ENCODE measurements around the gene RIN2. TPM values are rescaled to one million over a fixed set of nuclear protein-coding genes. Genes with fewer than 3 reads are reported as not detected.
"Not testable (repeated sequence)": the region's sequence is repeated elsewhere in the genome, so short reads cannot be mapped to it uniquely, and the experiment has no call there.

RIN2 gene
- total RNA-seq, 2 experiments from 2014 or later, result not detected

DNA sequence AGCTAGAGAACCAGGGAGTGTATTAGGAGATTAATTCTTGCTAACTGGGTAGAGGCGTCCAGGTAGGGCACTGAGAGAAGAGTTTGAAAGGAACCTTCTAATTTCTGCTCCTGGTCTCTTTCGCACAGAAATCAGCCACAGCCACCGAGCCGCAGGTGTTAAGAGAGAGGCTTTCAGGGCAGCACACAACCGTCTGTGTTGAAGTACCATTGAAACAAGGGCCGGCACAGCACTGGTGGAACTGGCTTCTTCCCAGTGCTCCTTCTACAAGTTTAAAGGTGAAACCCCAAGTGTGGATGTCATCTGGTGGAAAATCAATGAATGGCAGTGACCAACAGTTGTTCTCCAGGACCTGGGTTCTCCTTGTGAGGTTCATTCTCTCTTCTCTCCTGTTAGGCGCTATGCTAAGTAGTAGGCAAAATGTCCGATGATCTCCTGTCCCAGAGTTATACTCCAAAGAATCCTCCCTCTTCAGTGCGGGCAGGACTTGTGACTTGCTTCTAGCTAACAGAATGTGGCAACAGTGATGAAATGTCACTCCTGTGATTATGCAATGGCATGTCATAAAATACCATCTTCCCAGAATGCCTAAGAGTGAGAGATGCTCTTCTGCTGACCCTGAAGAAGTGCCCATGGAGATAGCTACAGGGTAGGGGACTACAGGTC, 15.0 kb upstream of the RIN2 start:
- no peaks in the 10 kb centered on the region for H3K4me1 Mint-ChIP-seq (ENCODE audit: low read depth)
- DNase-seq, result no peak
- peaks cover 11% of the 10 kb centered on the region for H3K9me3 Mint-ChIP-seq
- no peak overlapping the region for H3K4me3 Mint-ChIP-seq
- intact Hi-C loops (cut with micrococcal nuclease), result no loop called here
- H3K27me3 Mint-ChIP-seq (ENCODE audit: low read depth), result peaks cover 20% of the 10 kb centered on the region
- CTCF ChIA-PET, result interaction anchor here (0.7 kb wide), 1 partner anchor 193 kb away, joined by 3 read pairs; no protein-coding TSS in a partner anchor
- no peaks in the 10 kb centered on the region for H3K36me3 Mint-ChIP-seq (ENCODE audit: low read depth)
- no peak overlapping the region for H3K27ac Mint-ChIP-seq

DNA sequence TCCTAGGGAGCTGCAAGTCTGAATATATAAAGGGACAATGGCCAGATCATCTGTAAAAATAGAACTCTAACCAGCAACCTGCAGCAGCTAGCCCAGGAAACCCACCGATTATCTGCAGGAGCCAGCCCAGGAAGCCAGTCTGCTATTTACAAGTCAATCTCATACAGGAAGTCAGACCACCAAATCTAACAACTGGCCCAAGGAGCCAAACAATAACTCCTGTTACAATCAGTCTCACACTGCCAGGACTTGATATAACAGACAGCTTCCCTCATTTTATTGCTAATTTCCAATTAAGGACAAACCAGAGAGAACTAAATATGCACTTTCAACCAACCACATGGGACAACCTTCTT, 14.4 kb upstream of the RIN2 start:
- Mint-ChIP-seq H3K9me3 (peaks cover 11% of the 10 kb centered on the region), H3K27ac (no peak overlapping the region), H3K4me3 (no peak overlapping the region), H3K27me3 (ENCODE audit: low read depth) (peaks cover 20% of the 10 kb centered on the region), H3K4me1 (ENCODE audit: low read depth) (no peaks in the 10 kb centered on the region), H3K36me3 (ENCODE audit: low read depth) (no peaks in the 10 kb centered on the region)
- intact Hi-C loops (cut with micrococcal nuclease), result no loop called here
- no peak for DNase-seq
- CTCF ChIA-PET, result interaction anchor here (0.7 kb wide), 1 partner anchor 192 kb away, joined by 3 read pairs; no protein-coding TSS in a partner anchor

DNA sequence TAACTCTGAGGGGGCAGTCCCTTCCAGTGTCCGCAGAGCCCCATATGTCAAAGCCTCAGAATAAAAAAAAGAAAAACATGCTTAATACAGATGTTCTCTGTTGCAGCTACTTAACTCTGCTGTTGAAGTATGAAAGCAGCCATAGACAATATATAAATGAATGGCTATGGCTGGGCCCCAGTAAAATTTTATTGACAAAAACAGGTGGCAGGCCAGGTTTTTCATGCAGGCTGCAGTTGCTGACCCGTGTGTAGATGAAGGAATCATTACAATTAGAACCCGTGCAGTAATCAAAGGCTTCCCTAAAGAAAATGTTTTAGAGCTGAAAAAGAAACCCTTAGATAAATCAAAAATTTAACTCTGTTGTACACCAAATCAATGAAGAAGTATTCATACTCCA, 13.0 kb upstream of the RIN2 start:
- CTCF ChIA-PET, result no interaction called here
- intact Hi-C loops (cut with micrococcal nuclease), result no loop called here
- Mint-ChIP-seq H3K4me3 (no peak overlapping the region), H3K27me3 (ENCODE audit: low read depth) (peaks cover 13% of the 10 kb centered on the region), H3K27ac (no peak overlapping the region), H3K4me1 (ENCODE audit: low read depth) (no peaks in the 10 kb centered on the region), H3K9me3 (peaks cover 11% of the 10 kb centered on the region), H3K36me3 (ENCODE audit: low read depth) (no peaks in the 10 kb centered on the region)
- no peak for DNase-seq

DNA sequence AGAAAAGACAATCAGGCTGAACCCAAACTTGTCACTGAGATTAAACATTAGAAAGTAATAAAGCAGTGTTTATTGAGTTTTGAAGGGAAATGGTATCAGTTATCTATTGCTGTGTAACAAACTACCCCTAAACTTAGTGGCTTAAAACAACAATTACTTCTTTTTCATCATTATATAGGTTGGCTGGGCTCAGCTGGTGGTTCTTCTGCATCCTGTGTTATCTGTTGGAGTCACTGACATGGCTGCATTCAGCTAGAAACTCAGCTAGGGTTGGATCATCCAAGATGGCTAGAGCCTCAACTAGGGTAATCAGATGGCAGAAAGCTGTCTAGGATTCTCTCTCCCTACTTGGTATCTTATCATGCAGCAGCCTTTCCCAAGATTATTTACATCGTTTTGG, 12.5 kb upstream of the RIN2 start:
- peaks cover 11% of the 10 kb centered on the region for H3K9me3 Mint-ChIP-seq
- DNase-seq, result no peak
- H3K4me1 Mint-ChIP-seq (ENCODE audit: low read depth), result no peaks in the 10 kb centered on the region
- peaks cover 12% of the 10 kb centered on the region for H3K27me3 Mint-ChIP-seq (ENCODE audit: low read depth)
- no peaks in the 10 kb centered on the region for H3K36me3 Mint-ChIP-seq (ENCODE audit: low read depth)
- CTCF ChIA-PET, result interaction anchor here (0.6 kb wide), 1 partner anchor 212 kb away, joined by 4 read pairs; no protein-coding TSS in a partner anchor
- no peak overlapping the region for H3K4me3 Mint-ChIP-seq
- H3K27ac Mint-ChIP-seq, result no peak overlapping the region
- intact Hi-C loops (cut with micrococcal nuclease), result no loop called here

DNA sequence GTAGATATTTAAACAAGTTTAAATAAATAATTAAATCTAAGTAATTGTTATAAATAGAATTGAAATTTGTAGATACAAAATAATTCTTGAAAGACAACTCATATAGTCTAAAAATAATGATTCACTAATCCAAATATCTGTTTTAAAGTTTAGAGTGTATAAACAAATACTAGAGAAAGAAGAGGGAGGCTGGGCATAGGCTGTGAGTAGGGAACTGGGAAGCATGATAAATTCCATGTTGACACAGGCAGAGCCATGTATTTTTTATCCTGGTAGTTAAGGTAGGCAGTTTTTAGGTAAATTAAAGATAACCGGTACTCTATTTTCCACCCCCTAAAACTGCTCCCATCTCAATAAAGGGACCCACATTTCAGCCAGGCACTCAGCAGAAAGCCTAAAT, 11.7 kb upstream of the RIN2 start:
- no peak overlapping the region for H3K27ac Mint-ChIP-seq
- DNase-seq, result no peak
- H3K36me3 Mint-ChIP-seq (ENCODE audit: low read depth), result no peaks in the 10 kb centered on the region
- H3K9me3 Mint-ChIP-seq, result peaks cover 11% of the 10 kb centered on the region
- intact Hi-C loops (cut with micrococcal nuclease), result no loop called here
- CTCF ChIA-PET, result no interaction called here
- no peaks in the 10 kb centered on the region for H3K4me1 Mint-ChIP-seq (ENCODE audit: low read depth)
- no peak overlapping the region for H3K4me3 Mint-ChIP-seq
- peaks cover 6% of the 10 kb centered on the region for H3K27me3 Mint-ChIP-seq (ENCODE audit: low read depth)

DNA sequence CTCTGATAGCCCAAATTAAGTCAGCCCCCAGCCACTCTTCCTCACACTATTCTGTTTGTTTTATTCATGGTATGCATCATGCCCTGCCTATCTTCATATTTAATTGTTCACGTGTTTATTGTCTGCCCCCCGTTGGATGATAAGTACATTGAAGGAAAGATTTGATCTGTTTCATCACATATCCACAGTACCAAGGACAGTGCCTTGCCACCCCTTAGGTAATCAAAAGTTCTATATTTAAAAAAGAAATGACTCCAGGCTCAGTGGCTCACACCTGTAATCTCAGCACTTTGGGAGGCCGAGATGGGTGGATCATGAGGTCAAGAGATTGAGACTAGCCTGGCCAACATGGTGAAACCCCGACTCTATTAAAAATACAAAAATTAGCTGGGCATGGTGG, 10.2 kb upstream of the RIN2 start:
- CTCF ChIA-PET, result no interaction called here
- H3K9me3 Mint-ChIP-seq, result peaks cover 11% of the 10 kb centered on the region
- no peak for DNase-seq
- H3K27me3 Mint-ChIP-seq (ENCODE audit: low read depth), result peaks cover 3% of the 10 kb centered on the region
- no peak overlapping the region for H3K4me3 Mint-ChIP-seq
- H3K4me1 Mint-ChIP-seq (ENCODE audit: low read depth), result no peaks in the 10 kb centered on the region
- H3K36me3 Mint-ChIP-seq (ENCODE audit: low read depth), result no peaks in the 10 kb centered on the region
- intact Hi-C loops (cut with micrococcal nuclease), result no loop called here
- H3K27ac Mint-ChIP-seq, result no peak overlapping the region

DNA sequence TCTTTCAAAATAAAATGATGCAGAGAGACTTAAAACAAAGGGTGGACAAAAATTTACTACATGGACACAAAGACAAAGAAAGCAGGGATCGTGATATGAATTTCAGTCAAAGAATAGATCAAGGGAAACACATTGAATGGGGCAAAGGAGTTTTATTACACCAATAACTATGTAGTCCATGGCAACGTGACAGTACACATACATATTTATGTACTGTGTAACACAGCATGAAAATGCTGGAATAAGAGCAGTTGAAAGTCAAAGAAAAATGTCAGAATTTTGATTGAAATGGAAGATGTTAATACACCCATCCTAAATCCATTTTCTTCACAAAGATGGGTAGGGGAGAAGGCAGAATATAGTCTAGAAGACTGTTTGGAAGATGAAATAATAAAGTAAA, 9.4 kb upstream of the RIN2 start:
- no peaks in the 10 kb centered on the region for H3K36me3 Mint-ChIP-seq (ENCODE audit: low read depth)
- CTCF ChIA-PET, result no interaction called here
- no peaks in the 10 kb centered on the region for H3K4me1 Mint-ChIP-seq (ENCODE audit: low read depth)
- DNase-seq, result no peak
- intact Hi-C loops (cut with micrococcal nuclease), result no loop called here
- H3K9me3 Mint-ChIP-seq, result peaks cover 11% of the 10 kb centered on the region
- H3K27me3 Mint-ChIP-seq (ENCODE audit: low read depth), result peaks cover 3% of the 10 kb centered on the region
- no peak overlapping the region for H3K4me3 Mint-ChIP-seq
- no peak overlapping the region for H3K27ac Mint-ChIP-seq

DNA sequence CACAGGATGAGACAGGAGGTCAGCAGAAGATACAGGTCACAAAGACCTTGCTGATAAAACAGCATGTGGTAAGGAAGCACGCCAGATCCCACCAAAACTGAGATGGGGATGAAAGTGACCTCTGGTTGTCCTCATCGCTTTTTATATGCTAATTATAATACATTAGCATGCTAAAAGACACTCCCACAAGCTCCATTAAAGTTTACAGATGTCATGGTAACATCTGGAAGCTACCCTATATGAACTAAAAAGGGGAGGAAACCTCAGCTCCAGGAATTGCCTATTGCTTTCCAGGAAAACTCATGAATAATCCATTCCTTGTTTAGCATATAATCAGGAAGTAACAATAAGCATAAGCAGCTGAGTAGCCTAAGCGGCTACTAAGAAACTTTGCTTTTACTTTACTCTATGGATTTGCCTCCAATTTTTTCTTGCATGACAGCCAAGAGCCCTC, 8.4 kb upstream of the RIN2 start:
- Mint-ChIP-seq H3K9me3 (peaks cover 9% of the 10 kb centered on the region), H3K36me3 (ENCODE audit: low read depth) (no peaks in the 10 kb centered on the region), H3K27me3 (ENCODE audit: low read depth) (no peaks in the 10 kb centered on the region), H3K4me1 (ENCODE audit: low read depth) (no peaks in the 10 kb centered on the region), H3K27ac (no peak overlapping the region), H3K4me3 (no peak overlapping the region)
- DNase-seq, result no peak
- CTCF ChIA-PET, result no interaction called here
- intact Hi-C loops (cut with micrococcal nuclease), result no loop called here

DNA sequence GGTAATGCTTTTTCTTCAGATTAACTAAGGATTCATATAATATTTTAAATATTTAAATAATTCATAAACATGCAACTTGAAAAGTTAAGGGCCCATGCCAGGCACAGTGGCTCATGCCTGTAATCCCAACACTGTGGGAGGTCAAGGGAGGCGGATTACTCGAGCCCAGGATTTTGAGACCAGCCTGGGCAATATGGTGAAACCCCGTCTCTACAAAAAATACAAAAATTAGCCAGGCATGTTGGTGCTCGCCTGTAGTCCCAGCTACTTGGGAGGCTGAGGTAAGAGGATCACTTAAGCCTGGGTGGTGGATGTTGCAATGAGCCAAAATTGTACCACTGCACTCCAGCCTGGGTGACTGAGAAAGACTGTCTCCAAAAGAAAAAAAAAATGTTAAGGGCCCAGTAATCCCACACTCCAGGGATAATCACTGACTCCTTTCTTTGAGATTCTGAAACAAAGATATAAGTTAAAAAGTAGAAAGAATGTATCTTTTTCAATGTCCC, 7.9 kb upstream of the RIN2 start:
- intact Hi-C loops (cut with micrococcal nuclease), result no loop called here
- Mint-ChIP-seq H3K36me3 (ENCODE audit: low read depth) (no peaks in the 10 kb centered on the region), H3K4me1 (ENCODE audit: low read depth) (no peaks in the 10 kb centered on the region), H3K27ac (no peak overlapping the region), H3K9me3 (peaks cover 9% of the 10 kb centered on the region), H3K4me3 (no peak overlapping the region), H3K27me3 (ENCODE audit: low read depth) (no peaks in the 10 kb centered on the region)
- CTCF ChIA-PET, result interaction anchor here (0.6 kb wide), 1 partner anchor 60 kb away, joined by 3 read pairs; no protein-coding TSS in a partner anchor
- DNase-seq, result no peak

DNA sequence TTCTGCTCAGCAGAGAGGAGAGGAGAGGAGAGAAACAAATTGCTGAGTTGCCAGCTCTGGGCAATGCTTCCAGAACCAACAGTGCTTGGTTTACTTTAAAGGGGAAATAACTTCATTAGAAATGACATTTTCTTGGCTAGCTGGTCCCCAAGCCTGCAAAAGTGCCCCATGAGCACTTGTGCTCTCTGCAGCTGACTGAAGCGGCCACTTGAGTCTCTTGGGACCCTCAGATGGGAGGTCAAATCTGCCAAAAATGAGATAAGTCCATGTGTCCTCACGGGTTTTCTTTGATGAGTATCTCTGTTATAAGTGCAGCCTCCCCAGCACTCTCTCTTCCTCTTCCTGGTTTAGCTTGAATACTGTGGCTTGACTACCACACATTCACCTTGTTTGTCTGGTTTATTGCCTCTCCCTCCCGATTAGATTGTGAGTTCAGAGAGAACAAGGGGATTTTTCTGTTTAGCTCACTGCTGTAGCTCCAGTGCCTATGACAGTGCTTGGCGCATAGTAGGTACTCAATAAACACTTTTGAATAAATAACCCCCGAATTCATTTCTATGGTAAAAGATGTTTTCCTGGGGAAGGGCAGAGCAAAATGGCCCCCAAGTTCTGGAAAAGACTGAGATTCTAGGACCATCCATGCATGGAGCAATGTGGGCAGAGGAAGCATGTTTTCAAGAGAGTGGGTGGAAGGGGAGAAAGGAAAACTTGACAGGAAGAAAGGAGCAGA, 7.0 kb upstream of the RIN2 start:
- H3K36me3 Mint-ChIP-seq (ENCODE audit: low read depth), result no peaks in the 10 kb centered on the region
- H3K4me3 Mint-ChIP-seq, result no peak overlapping the region
- CTCF ChIA-PET, result interaction anchor here (0.6 to 1.1 kb wide), 2 partner anchors 21 to 61 kb away, joined by 3 read pairs; no protein-coding TSS in a partner anchor
- no peak for DNase-seq
- no peaks in the 10 kb centered on the region for H3K4me1 Mint-ChIP-seq (ENCODE audit: low read depth)
- H3K27me3 Mint-ChIP-seq (ENCODE audit: low read depth), result peaks cover 1% of the 10 kb centered on the region
- no peak overlapping the region for H3K27ac Mint-ChIP-seq
- peaks cover 1% of the 10 kb centered on the region for H3K9me3 Mint-ChIP-seq
- intact Hi-C loops (cut with micrococcal nuclease), result no loop called here

DNA sequence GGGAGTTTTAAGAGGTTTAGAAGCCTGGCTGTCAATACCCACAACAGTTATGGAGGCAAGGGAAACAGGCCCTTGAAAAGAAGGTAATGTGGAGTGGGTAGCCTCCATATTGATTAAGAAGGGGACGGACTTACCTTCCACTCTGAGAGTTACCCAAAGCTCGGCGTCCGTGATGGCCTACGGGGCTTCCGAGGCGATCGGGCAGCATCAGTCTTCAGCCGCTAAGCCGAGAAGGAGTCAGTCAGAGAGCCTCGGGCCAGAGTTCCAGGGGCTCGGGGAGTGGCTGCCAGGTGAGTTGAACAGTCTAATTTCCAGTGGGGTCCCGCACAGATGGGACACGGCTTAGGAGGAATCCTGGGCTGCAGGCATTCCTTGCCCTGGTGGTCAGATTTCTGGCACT, 3.9 kb upstream of the RIN2 start:
- H3K36me3 Mint-ChIP-seq (ENCODE audit: low read depth); intact Hi-C loops (cut with micrococcal nuclease); CTCF ChIA-PET; DNase-seq; H3K4me3 Mint-ChIP-seq; H3K9me3 Mint-ChIP-seq; H3K4me1 Mint-ChIP-seq (ENCODE audit: low read depth); H3K27ac Mint-ChIP-seq: not testable (repeated sequence)
- H3K27me3 Mint-ChIP-seq (ENCODE audit: low read depth), result peaks cover 23% of the 10 kb centered on the region

DNA sequence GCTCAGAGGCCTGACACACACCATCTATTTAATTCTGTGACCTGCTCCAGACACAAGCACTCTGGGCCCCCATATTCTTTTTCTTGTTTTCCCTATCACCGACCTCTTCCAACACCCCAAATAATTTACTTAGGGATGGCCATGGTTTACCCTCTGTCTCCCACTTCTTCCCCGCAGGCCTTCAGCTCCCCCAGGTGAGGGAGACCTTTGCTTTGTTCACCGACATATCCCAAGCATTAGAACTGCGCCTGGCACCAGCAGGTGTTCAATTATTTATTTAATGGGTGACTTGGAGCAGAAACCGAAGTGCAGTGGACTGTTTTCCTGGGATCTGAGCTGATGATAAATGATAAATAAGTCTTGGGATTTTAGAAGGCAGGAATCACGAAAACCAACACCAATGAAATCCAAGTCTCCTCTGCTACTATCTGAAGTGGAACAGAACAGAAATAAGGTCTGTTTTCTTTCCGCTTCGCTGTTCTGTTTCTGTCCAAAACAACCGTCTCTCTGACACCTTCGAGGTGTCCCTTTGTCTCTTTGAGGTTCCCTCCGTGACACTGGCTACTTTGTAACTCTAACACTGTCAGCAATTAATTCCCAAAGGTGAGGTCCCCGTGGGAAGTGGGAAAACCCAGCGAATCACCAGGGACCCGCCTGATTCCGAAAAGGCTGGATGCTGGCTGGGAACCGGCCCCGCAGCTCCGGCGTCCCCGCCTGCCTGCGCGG, 1.1 kb upstream of the RIN2 start:
- no peak overlapping the region for H3K4me3 Mint-ChIP-seq
- H3K9me3 Mint-ChIP-seq, result no peaks in the 10 kb centered on the region
- H3K4me1 Mint-ChIP-seq (ENCODE audit: low read depth), result no peaks in the 10 kb centered on the region
- CTCF ChIA-PET, result no interaction called here
- no peak overlapping the region for H3K27ac Mint-ChIP-seq
- H3K27me3 Mint-ChIP-seq (ENCODE audit: low read depth), result peaks cover 32% of the 10 kb centered on the region
- intact Hi-C loops (cut with micrococcal nuclease), result no loop called here
- no peak for DNase-seq
- H3K36me3 Mint-ChIP-seq (ENCODE audit: low read depth), result no peaks in the 10 kb centered on the region

Data from activated naive CD4-positive, alpha-beta T cell treated with anti-CD3 and anti-CD28 coated beads for 36 hours (primary cell).